Stimulated activated CD4-positive, alpha-beta T cell treated with anti-CD3 and anti-CD28 coated beads, Interleukin-2, amount 100 ng/mL, for 48 hours (primary cell): Measurements from ENCODE around the gene LGALS16.
"Not testable (repeated sequence)": the region's sequence is repeated elsewhere in the genome, so short reads cannot be mapped to it uniquely, and the experiment has no call there.

Experiments used
- DNase-seq, 2 donors: peaks; one replicate each; pipeline ENCODE4 v3.0.0-alpha.2; 2020

Gene LGALS16

GRCh38 chr19:39655613-39656012, at the start of gene LGALS16:
TSS of gene LGALS16 (plus strand) at chr19:39655913. CDS start at chr19:39655962, 49 bp downstream.
- no peak for DNase-seq

GRCh38 chr19:39607021-39607420, 48.7 kb upstream of the LGALS16 start:
- no peak for DNase-seq

GRCh38 chr19:39607561-39607960, 48.2 kb upstream of the LGALS16 start:
- no peak for DNase-seq

DNA sequence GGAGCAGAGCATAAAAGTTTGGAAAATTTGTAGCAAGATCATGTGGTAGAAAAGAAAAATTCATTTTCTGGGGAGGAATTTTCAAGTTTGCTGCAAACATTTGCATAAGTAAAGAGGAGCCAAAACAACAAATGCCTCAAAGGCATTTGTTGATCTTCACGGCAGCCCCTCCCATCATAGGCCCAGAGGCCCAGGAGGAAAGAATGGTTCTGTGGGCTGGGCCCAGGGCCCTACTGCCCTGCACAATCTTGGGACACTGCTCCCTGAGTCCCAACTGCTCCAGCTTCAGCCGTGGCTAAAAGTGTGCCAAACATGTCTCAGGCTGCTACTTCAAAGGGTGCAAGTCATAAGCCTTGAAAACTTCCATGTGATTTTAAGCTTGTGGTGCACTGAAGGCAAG, 42.1 kb upstream of the LGALS16 start:
- DNase-seq: no peak

- no peak for DNase-seq
Measured at GRCh38 chr19:39617745-39618144, 38.0 kb upstream of the LGALS16 start.

GRCh38 chr19:39623946-39624345, 31.8 kb upstream of the LGALS16 start:
- DNase-seq: no peak

GRCh38 chr19:39627631-39628030, 28.1 kb upstream of the LGALS16 start:
- not testable (repeated sequence) for DNase-seq

DNA sequence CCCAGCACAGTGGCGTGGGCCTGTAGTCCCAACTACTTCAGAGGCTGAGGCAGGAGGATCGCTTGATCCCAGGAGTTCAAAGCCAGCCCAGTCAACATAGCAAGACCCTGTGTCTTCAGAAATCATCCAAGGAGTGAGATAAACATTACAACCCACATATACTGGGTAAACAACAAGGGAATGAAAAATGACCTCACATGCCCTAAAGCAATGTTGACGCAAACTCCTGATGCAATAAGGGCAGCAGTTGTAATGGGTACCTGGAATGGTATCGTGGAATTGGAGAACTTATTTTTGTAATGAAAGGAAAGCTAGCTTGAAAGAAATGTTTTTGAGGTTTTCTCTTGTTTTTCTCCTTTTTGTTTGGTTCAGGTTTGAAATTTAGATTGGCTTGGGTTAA, 24.5 kb upstream of the LGALS16 start:
- DNase-seq: no peak

- no peak for DNase-seq
Measured at GRCh38 chr19:39631626-39632025, 24.1 kb upstream of the LGALS16 start.

GRCh38 chr19:39637891-39638290, 17.8 kb upstream of the LGALS16 start:
- DNase-seq: no peak

DNA sequence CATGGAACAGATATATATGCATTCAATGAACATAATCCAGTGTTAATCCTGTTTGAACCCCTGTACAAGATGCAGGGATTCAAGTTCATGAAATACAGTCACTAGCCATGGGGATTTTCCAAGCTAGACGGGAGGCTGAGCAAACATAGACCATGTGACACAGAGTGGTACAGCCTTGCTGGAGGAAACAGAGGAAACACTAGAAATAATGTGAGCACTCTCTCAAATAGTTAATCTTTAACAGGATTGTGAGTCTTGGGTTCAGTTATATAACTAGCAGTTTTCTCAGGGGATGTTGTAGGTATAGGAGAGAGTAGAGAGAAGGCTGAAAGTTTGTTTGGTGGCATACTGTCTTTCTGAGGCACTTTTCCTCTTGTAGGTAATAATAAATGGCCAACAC, 13.9 kb upstream of the LGALS16 start:
- DNase-seq: no peak

DNA sequence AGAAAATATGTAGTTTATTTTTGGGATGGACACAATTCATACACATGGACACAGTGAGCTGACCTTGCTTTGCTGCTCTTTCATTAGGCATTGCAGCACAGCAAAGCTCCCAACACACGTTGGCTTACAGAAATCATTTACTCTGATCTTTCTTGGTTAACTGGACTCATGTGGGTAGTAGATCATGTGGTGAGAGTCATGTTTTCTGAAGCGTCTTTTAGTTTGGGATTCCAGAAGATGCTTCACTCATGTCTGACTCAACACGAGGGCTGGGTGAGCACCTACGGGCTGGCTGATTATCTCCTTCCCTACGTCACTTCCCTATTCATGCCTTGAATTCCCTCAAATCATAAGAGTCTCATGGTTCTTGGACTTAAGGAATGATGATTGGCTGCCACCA, 12.1 kb upstream of the LGALS16 start:
- DNase-seq: no peak

DNA sequence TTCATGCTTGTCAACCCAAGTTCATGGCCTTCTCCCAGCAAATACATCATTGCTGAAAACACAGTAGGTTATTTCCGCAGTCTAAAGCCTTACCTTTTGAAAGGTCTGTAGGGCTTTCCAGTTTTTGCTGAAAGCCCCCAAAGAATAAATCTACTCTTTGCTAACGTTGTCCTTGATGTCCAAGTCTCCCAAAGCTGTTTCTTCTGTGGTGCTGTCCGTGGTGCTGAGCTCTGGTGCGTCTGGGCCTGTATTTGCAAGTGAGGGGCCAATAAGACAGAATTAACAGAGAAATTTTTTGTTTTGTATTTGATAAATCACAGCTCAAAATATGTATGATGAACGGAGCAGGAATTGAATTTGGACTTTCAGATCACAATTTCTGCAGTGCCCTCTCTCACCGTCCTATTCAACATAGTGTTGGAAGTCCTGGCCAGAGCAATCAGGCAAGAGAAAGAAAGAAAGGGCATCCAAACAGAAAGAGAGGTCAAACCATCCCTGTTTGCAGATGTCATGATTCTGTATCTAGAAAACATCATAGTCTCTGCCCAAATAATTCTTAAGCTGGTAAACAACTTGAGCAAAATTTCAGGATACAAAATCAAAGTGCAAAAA, 9.8 kb upstream of the LGALS16 start:
- peak in 1 of 2 donors; percentile 11 for DNase-seq

- DNase-seq: no peak
Measured at GRCh38 chr19:39647918-39648317, 7.8 kb upstream of the LGALS16 start.

DNA sequence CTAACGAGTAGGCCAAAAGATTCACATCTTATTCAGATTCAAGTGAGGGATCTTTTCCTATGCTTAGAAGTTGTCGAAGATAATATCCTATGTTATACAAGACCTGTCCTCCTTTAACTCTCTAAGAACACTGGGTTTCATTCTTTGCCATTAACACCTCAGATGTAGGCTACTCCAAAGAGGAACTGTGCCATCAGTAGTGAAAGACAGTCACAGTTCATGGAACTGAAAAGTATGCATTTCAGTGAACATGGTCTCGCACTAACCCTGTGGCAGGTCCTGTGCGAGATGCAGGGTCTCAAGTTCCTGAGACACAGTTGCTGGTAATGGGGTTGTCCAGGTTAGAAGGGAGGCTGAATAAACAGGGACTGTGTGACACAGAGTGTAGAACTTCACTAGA, 4.1 kb downstream of the LGALS16 start:
- no peak for DNase-seq

DNA sequence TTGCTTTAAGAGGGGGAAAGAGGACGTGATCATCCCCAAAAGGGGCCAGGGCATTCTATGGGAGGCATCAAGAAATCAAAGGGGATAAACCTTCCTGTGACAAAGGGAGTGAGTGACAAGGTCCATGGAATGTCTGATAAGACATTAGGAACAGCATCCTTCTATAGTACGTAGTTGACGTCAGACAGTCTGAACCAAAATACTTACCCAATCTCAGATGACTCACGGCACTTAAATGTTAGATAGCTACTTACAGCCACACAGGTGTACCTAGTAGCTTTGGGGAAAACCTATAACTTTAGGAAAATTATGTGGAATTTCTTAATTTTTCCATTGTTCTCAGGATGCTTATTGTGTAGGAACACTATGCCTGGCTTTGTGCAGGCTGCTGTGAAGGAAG, 4.9 kb downstream of the LGALS16 start:
- DNase-seq: no peak

DNA sequence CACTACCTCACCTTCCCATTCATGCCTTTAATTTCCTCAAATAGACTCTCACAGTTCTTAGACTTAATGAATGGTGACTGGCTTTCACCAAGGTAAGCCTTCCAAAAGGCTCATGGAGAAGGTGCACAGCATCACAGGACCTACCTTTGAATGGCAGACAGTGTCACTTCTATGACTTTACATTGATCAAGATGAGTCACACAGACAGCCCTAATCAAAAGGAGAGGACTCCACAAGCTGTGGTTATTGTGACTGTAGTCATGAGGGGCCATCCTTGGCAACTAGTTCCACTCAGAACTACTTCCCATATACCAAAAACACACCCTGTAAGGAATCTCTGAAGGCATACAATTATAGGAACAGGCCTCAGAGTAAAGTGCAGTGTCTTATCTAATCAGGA, 5.9 kb downstream of the LGALS16 start:
- DNase-seq: no peak

GRCh38 chr19:39669860-39670259, 14.1 kb downstream of the LGALS16 start:
- not testable (repeated sequence) for DNase-seq

- no peak for DNase-seq
Measured at GRCh38 chr19:39670998-39671397, 15.3 kb downstream of the LGALS16 start.

GRCh38 chr19:39671739-39672363, 16.1 kb downstream of the LGALS16 start:
- DNase-seq: peak; percentile 32 to 41

- no peak for DNase-seq
Measured at GRCh38 chr19:39672473-39672872, 16.8 kb downstream of the LGALS16 start.

DNA sequence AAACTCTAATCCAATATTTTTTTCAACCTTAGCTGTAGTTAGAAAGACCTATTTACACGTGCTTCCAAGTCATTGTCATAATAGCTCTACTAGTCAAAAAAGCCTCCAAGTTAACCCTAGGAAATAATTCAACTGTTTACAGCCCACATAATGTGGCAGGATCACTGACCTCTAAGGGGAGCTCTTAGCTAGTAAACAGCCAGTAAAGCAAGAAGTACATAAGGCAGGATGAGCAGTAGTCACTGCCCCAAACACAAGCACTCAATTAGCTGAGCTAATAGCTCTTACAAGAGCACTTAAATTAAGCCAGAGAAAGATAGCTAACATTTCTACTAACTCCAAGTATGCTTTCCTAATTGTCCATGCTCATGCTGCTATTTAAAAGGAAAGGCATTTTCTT, 18.1 kb downstream of the LGALS16 start:
- not testable (repeated sequence) for DNase-seq

GRCh38 chr19:39676004-39676403, 20.3 kb downstream of the LGALS16 start:
- DNase-seq: no peak

DNA sequence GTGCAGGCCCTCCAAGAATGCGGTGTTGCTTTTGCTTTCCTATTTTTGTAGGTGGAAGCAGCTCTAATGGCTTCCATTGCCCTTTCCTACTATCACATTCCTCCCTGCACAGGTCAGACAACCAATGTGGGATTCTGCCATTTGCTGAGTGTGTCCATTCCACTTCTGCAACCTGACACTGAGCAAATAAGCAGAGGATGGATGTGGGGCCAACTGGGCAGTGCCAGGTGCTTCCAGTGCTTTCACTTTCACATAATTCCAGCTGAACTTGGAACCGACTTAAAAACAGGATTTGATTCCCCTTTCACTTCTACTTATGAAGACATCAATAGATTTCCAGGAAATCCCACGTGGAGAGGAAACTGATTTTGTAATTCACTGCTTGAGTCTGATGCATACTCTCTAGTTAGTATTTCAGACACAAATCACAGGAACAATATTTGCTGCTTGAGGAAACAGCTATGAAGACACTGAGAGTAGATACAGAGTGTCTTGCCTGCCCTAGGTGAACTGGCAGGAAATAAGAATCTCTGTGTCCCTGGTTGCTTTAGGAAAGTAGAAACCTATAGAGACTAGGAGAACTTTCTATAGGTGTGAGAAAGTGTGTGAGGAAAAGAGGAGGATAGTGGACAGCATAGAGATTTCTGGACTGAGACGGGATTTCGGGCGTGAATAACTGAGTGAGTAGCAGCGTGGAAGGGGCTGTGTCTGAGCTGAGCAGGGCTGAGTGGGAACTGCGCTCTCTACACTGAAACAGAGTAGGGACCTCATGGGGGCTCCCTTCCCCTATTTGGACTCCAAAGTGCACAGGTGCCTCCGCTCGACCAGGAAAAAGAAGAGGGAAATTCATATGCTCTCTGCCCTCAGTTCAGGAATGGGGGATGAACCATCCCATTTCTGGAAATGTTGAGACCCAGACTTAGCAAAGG, 22.5 kb downstream of the LGALS16 start:
- DNase-seq: no peak
